Activated CD4-positive, CD25-positive, alpha-beta regulatory T cell treated with anti-CD3 and anti-CD28 coated beads, Interleukin-2, amount 50 U/mL, for 72 hours (primary cell): ENCODE results near the gene GIMAP7.
"Not testable (repeated sequence)": the region's sequence is repeated elsewhere in the genome, so short reads cannot be mapped to it uniquely, and the experiment has no call there.

Source experiments
- DNase-seq: peaks from one replicate; pipeline ENCODE4 v3.0.0; 2021

The GIMAP7 gene

GRCh38 chr7:150515248-150516147 lies 826 bp downstream of the GIMAP7 start:
- no peak for DNase-seq

GRCh38 chr7:150516956-150517745 lies 2.5 kb downstream of the GIMAP7 start:
- DNase-seq = no peak

GRCh38 chr7:150519310-150519709 lies 4.6 kb downstream of the GIMAP7 start:
- no peak for DNase-seq

GRCh38 chr7:150520145-150520544 lies 5.5 kb downstream of the GIMAP7 start:
- DNase-seq = no peak

GRCh38 chr7:150522931-150523330 lies 8.3 kb downstream of the GIMAP7 start:
- DNase-seq = not testable (repeated sequence)

- no peak for DNase-seq
Measured at GRCh38 chr7:150524018-150524417, 9.3 kb downstream of the GIMAP7 start.

- no peak for DNase-seq
Measured at GRCh38 chr7:150531704-150532103, 17.0 kb downstream of the GIMAP7 start.

GRCh38 chr7:150538259-150538658 lies 23.6 kb downstream of the GIMAP7 start:
- DNase-seq = no peak

- DNase-seq = no peak
Measured at GRCh38 chr7:150553163-150553562, 38.5 kb downstream of the GIMAP7 start.

- no peak for DNase-seq
Measured at GRCh38 chr7:150556521-150557138, 42.0 kb downstream of the GIMAP7 start.

GRCh38 chr7:150560486-150560885 lies 45.8 kb downstream of the GIMAP7 start:
- no peak for DNase-seq

GRCh38 chr7:150562919-150563318 lies 48.2 kb downstream of the GIMAP7 start:
- no peak for DNase-seq

GRCh38 chr7:150564006-150564405 lies 49.3 kb downstream of the GIMAP7 start:
- no peak for DNase-seq

- DNase-seq = no peak
Measured at GRCh38 chr7:150564566-150564965, 49.9 kb downstream of the GIMAP7 start.

- no peak for DNase-seq
Measured at GRCh38 chr7:150565239-150565638, 50.6 kb downstream of the GIMAP7 start.

GRCh38 chr7:150566123-150566522 lies 51.5 kb downstream of the GIMAP7 start:
- DNase-seq = no peak

GRCh38 chr7:150566572-150566971 lies 51.9 kb downstream of the GIMAP7 start:
- no peak for DNase-seq

GRCh38 chr7:150567169-150567568 lies 52.5 kb downstream of the GIMAP7 start, which contains the start of gene GIMAP4:
Gene GIMAP4 (plus strand): TSS chr7:150567390. CDS start chr7:150569902, 2,512 bp downstream.
- no peak for DNase-seq

GRCh38 chr7:150567871-150568301 lies 53.2 kb downstream of the GIMAP7 start:
- no peak for DNase-seq

- no peak for DNase-seq
Measured at GRCh38 chr7:150568714-150569113, 54.0 kb downstream of the GIMAP7 start.

GRCh38 chr7:150569245-150569955 lies 54.7 kb downstream of the GIMAP7 start:
- no peak for DNase-seq
